Smooth muscle cell (in vitro differentiated cells): ENCODE results near the gene CDK5RAP2. TPM values are rescaled to one million over a fixed set of nuclear protein-coding genes. Genes with fewer than 3 reads are reported as not detected.
A peak's percentile ranks its signal among the peaks of the same experiment; 100 is the strongest.

Source experiments
- DNase-seq: peaks from one replicate; lab custom pipeline; 2025; ENCODE audit not compliant: unreplicated experiment; lab: John Stamatoyannopoulos, UW
- H2AFZ ChIP-seq: fragments of 200-600 bp; sonication (generic); 2 replicates; pipeline ENCODE4 v1.6.0; 2016; ENCODE audit warnings: antibody characterized with exemption, low read depth, mild to moderate bottlenecking
- H3F3A ChIP-seq: fragments of 200-600 bp; sonication (generic); 2 replicates; pipeline ENCODE4 v1.6.0; 2017; ENCODE audit warnings: antibody characterized with exemption, low read depth
- H3K27ac ChIP-seq: fragments of 200-600 bp; sonication (generic); 2 replicates; pipeline ENCODE4 v1.5.1; 2016; ENCODE audit warnings: low read depth, mild to moderate bottlenecking
- H3K27me3 ChIP-seq: fragments of 200-600 bp; sonication (generic); 2 replicates; pipeline ENCODE4 v1.6.1; 2016; ENCODE audit warnings: low read depth, mild to moderate bottlenecking
- H3K36me3 ChIP-seq: fragments of 200-600 bp; sonication (generic); 2 replicates; pipeline ENCODE4 v1.5.1; 2016; ENCODE audit warnings: low read depth
- H3K4me1 ChIP-seq: fragments of 200-600 bp; sonication (generic); 2 replicates; pipeline ENCODE4 v1.5.1; 2016; ENCODE audit warnings: low read depth
- H3K4me2 ChIP-seq: fragments of 200-600 bp; sonication (generic); 2 replicates; pipeline ENCODE4 v1.6.0; 2016; ENCODE audit warnings: mild to moderate bottlenecking
- H3K4me3 ChIP-seq: fragments of 200-600 bp; sonication (generic); 2 replicates; pipeline ENCODE4 v1.5.1; 2016; ENCODE audit warnings: mild to moderate bottlenecking
- H3K79me2 ChIP-seq: fragments of 200-600 bp; sonication (generic); 2 replicates; pipeline ENCODE4 v1.6.0; 2016; ENCODE audit warnings: low read depth, mild to moderate bottlenecking
- H3K9ac ChIP-seq: fragments of 200-600 bp; sonication (generic); 2 replicates; pipeline ENCODE4 v1.6.0; 2016; ENCODE audit warnings: low read depth
- H3K9me3 ChIP-seq: fragments of 200-600 bp; sonication (generic); replicated peaks from 2 replicates; pipeline ENCODE4 v1.5.1; 2016; ENCODE audit warnings: low read depth
- H4K20me1 ChIP-seq: fragments of 200-600 bp; sonication (generic); 2 replicates; pipeline ENCODE4 v1.6.0; 2016; ENCODE audit warnings: low read depth
- CTCF ChIP-seq: fragments of 200-600 bp; sonication (generic); IDR thresholded peaks from 2 replicates; pipeline ENCODE4 v1.5.1; 2017; ENCODE audit warnings: borderline replicate concordance, mild to moderate bottlenecking, antibody characterized with exemption; ENCODE audit not compliant: insufficient read depth, poor library complexity, severe bottlenecking
- WGBS: methylation state at CpG from one replicate; pipeline ENCODE4 v1.1.7; 2016; ENCODE audit warnings: low lambda C conversion rate; 5-methylcytosine and 5-hydroxymethylcytosine counted together
- polyA plus RNA-seq: library from polyadenylated mRNA; unstranded; fragments of >200 nt; fragmentation: Nextera tagmentation; extraction: Ambion mirVana; gene quantifications from 2 replicates; pipeline ENCODE4 v1.2.1, GENCODE V29; 2016
- total RNA-seq: library from RNA; depleted of rRNA; stranded (reverse); fragments of >200 nt; gene quantifications from 2 replicates; pipeline ENCODE4 v1.2.3, GENCODE V29; 2014

CDK5RAP2 gene
- total and polyA plus RNA-seq, 2 experiments from 2014 or later: 33.7 to 38.3 TPM

- Histone ChIP-seq H3K36me3 (no peaks in the 10 kb centered on the region), H3K27me3 (no peaks in the 10 kb centered on the region), H2AFZ (no peak overlapping the region), H4K20me1 (no peaks in the 10 kb centered on the region), H3K27ac (peak overlapping the region; percentile 86), H3F3A (peaks cover 48% of the 10 kb centered on the region), H3K4me1 (peaks cover 11% of the 10 kb centered on the region), H3K9ac (no peak overlapping the region), H3K4me2 (peak overlapping the region; percentile 46), H3K4me3 (no peak overlapping the region), H3K79me2 (no peaks in the 10 kb centered on the region), H3K9me3 (no peaks in the 10 kb centered on the region)
- DNase-seq: peak; percentile 30
- no peak for TF ChIP-seq CTCF
- 32% methylated on average over 9 of the region's 9 CpGs for WGBS
Observed at GRCh38 chr9:120436983-120437475, 142.9 kb downstream of the CDK5RAP2 start.

- peak overlapping the region; percentile 46 for H3K4me2 ChIP-seq
- TF ChIP-seq CTCF: no peak
- H4K20me1 ChIP-seq: no peaks in the 10 kb centered on the region
- H2AFZ ChIP-seq: no peak overlapping the region
- peak overlapping the region; percentile 86 for H3K27ac ChIP-seq
- no peak for DNase-seq
- no peaks in the 10 kb centered on the region for H3K9me3 ChIP-seq
- peaks cover 45% of the 10 kb centered on the region for H3F3A ChIP-seq
- 85% methylated on average over 3 of the region's 3 CpGs for WGBS
- H3K9ac ChIP-seq: no peak overlapping the region
- H3K79me2 ChIP-seq: no peaks in the 10 kb centered on the region
- no peaks in the 10 kb centered on the region for H3K27me3 ChIP-seq
- peaks cover 11% of the 10 kb centered on the region for H3K4me1 ChIP-seq
- no peaks in the 10 kb centered on the region for H3K36me3 ChIP-seq
- no peak overlapping the region for H3K4me3 ChIP-seq
Observed at GRCh38 chr9:120436446-120436845, 143.5 kb downstream of the CDK5RAP2 start.

- Histone ChIP-seq H3K27me3 (no peaks in the 10 kb centered on the region), H3K9me3 (no peaks in the 10 kb centered on the region), H4K20me1 (no peaks in the 10 kb centered on the region), H2AFZ (no peak overlapping the region), H3K4me1 (peaks cover 11% of the 10 kb centered on the region), H3K9ac (peak overlapping the region; percentile 55), H3K79me2 (no peaks in the 10 kb centered on the region), H3F3A (peaks cover 35% of the 10 kb centered on the region), H3K4me3 (no peak overlapping the region), H3K4me2 (peak overlapping the region; percentile 50), H3K27ac (peak overlapping the region; percentile 86), H3K36me3 (no peaks in the 10 kb centered on the region)
- no peak for DNase-seq
- WGBS: 29% methylated on average over 1 of the region's 1 CpG
- no peak for TF ChIP-seq CTCF
Observed at GRCh38 chr9:120435091-120435490, 144.9 kb downstream of the CDK5RAP2 start.

GRCh38 chr9:120434532-120434931 lies 145.4 kb downstream of the CDK5RAP2 start:
- Histone ChIP-seq H3K79me2 (no peaks in the 10 kb centered on the region), H3K27ac (peak overlapping the region; percentile 86), H4K20me1 (no peaks in the 10 kb centered on the region), H3K4me3 (no peak overlapping the region), H3K4me2 (peak overlapping the region; percentile 50), H3F3A (peaks cover 35% of the 10 kb centered on the region), H3K9me3 (no peaks in the 10 kb centered on the region), H3K4me1 (peaks cover 11% of the 10 kb centered on the region), H3K36me3 (no peaks in the 10 kb centered on the region), H3K9ac (peak overlapping the region; percentile 55), H3K27me3 (no peaks in the 10 kb centered on the region), H2AFZ (no peak overlapping the region)
- 24% methylated on average over 6 of the region's 6 CpGs for WGBS
- TF ChIP-seq CTCF: no peak
- DNase-seq: no peak
